ENCODE measurements around the gene HNRNPL. TPM values are rescaled to one million over a fixed set of nuclear protein-coding genes. Genes with fewer than 3 reads are reported as not detected.
A peak's percentile ranks its signal among the peaks of the same experiment; 100 is the strongest.

HNRNPL gene
- total and polyA plus RNA-seq, 9 of the 15 experiments (the other 6 are each of a cell fraction or from before 2014, with no cell fraction given), result 39.5 to 610 (median 299) TPM

DNA sequence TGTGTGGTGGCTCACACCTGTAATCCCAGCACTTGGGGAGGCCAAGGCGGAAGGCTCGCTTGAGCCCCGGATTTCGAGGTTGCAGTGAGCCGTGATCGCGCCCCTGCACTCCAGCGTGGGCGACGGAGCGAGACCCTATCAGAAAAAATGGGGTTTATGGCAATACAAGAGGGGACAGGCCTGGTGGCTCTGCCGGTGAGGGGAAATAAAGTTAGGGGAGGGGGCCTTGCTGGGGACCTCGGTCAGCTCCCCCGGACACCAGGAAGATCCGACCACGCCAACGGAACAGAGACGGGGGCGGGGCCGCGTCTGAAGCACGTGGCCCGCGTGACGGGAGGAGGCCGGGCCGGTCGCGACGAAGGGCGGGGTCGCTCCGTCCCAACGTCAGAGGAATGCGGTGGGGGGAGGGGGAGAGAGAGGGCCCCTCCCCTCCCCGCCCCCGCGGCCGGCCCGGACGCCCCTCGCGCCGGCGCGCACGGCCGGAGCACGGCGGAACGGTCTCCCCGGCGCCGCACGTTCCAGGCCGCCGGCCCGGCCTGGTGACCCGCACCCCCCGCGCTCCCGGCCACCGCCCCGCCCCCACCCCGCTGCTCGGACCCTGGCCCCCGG, 1.9 kb upstream of the HNRNPL start (continued):
- TF ChIP-seq ZNF584 (CRISPR knock-in tag; IDR thresholded peaks at IDR 0.05; ENCODE audit: low read depth) (no peak), GABPB1 (CRISPR knock-in tag; IDR thresholded peaks at IDR 0.05) (no peak), ZNF561 (CRISPR knock-in tag; conservative IDR thresholded peaks at IDR 0.05) (no peak), SIN3A (IDR thresholded peaks at IDR 0.05; ENCODE audit: borderline replicate concordance in 2 of 2, control insufficient read depth in 1 of 2, low read depth in 2 of 2, low read length in 2 of 2) (peak; percentile 67 to 86), STAG1 (CRISPR knock-in tag; IDR thresholded peaks at IDR 0.05; ENCODE audit: borderline replicate concordance) (no peak), GTF2F1 (IDR thresholded peaks at IDR 0.05; ENCODE audit: low read depth, low read length) (no peak), FOSL1 (tag; conservative IDR thresholded peaks at IDR 0.05) (no peak), ETS2 (tag; IDR thresholded peaks at IDR 0.05; ENCODE audit: borderline replicate concordance, poor library complexity, severe bottlenecking) (no peak), SMARCA4 (IDR thresholded peaks at IDR 0.05) (peak; percentile 52; the same call in 1 of the 2 replicates), BDP1 (IDR thresholded peaks at IDR 0.05; ENCODE audit: insufficient read depth, insufficient read length) (no peak), NFXL1 (CRISPR knock-in tag; IDR thresholded peaks at IDR 0.05) (no peak), HDAC2 (IDR thresholded peaks at IDR 0.05) (peak; percentile 70), MED1 (CRISPR knock-in tag; IDR thresholded peaks at IDR 0.05; ENCODE audit: borderline replicate concordance) (0 out of 2 replicates have a peak, but pooled peaks have one; percentile 24), KLF13 (tag; IDR thresholded peaks at IDR 0.05; ENCODE audit: borderline replicate concordance, low read depth) (peak; percentile 99), BRF1 (IDR thresholded peaks at IDR 0.05; ENCODE audit: borderline replicate concordance, extremely low read depth, insufficient read length) (no peak), ZNF12 (CRISPR knock-in tag; IDR thresholded peaks at IDR 0.05) (no peak), ZNF232 (CRISPR knock-in tag; IDR thresholded peaks at IDR 0.05) (no peak), EP400 (IDR thresholded peaks at IDR 0.05) (peak; percentile 92), DMBX1 (CRISPR knock-in tag; IDR thresholded peaks at IDR 0.05; ENCODE audit: borderline replicate concordance) (0 out of 2 replicates have a peak, but pooled peaks have one; percentile 24), NCOR1 (IDR thresholded peaks at IDR 0.05) (0 out of 2 replicates have a peak, but pooled peaks have one; percentile 15), ARNT (IDR thresholded peaks at IDR 0.05) (no peak), STAT5A (IDR thresholded peaks at IDR 0.05; ENCODE audit: borderline replicate concordance, low read length) (no peak)
- TF ChIP-seq, protein P1, sequence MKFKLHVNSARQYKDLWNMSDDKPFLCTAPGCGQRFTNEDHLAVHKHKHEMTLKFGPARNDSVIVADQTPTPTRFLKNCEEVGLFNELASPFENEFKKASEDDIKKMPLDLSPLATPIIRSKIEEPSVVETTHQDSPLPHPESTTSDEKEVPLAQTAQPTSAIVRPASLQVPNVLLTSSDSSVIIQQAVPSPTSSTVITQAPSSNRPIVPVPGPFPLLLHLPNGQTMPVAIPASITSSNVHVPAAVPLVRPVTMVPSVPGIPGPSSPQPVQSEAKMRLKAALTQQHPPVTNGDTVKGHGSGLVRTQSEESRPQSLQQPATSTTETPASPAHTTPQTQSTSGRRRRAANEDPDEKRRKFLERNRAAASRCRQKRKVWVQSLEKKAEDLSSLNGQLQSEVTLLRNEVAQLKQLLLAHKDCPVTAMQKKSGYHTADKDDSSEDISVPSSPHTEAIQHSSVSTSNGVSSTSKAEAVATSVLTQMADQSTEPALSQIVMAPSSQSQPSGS (CRISPR knock-in tag; IDR thresholded peaks at IDR 0.05), result no peak; the same call in 1 of the 2 replicates
- TF ChIP-seq, protein P2, sequence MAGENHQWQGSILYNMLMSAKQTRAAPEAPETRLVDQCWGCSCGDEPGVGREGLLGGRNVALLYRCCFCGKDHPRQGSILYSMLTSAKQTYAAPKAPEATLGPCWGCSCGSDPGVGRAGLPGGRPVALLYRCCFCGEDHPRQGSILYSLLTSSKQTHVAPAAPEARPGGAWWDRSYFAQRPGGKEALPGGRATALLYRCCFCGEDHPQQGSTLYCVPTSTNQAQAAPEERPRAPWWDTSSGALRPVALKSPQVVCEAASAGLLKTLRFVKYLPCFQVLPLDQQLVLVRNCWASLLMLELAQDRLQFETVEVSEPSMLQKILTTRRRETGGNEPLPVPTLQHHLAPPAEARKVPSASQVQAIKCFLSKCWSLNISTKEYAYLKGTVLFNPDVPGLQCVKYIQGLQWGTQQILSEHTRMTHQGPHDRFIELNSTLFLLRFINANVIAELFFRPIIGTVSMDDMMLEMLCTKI (IDR thresholded peaks at IDR 0.05; ENCODE audit: partially characterized antibody), result no peak
